ENCODE measurements around the gene RNPS1.

RNPS1 gene

DNA sequence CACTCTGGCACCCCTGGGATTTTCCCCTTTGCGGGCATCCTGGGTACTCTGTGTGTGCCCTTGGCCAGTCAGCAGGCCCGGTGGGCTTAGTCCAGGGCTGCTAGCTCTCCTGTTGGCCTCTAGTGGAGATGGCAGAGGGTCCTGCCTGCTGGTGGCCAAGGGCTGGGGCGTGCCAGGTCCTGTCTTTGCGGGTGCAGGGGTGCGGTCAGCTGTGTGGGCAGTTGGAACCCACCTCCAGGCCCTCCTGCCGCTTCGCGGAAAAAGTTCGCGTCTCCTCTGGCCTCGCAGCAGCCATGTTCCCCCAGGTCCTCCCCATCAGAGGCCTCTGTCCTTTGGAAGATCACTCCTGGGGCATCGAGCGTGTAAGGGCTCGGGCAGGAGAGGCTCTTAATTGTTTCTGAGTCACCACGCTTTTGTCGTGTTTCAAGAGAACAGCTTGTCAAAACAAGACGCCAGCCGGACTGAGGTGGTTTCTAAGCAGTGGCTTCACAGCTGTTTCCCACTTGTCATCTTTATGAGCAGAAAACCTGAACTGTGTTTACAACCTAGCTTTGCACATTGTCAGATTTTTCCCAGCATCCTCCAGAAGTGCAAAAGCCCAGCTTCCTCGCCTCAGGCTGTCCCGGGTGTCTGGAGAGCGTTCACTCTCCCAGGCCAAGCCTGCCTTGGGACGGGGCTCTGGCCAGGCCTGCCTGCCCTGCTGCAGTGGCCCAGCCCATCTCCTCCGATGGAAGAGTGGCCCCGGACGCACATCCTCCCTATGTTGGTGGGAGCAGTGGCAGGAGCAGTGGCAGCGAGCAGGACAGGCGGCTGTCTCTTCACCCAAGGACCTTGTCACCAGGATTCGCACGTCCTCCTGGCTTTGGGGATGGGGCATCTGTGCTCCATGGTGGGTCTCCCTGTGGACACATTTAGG lies 36.7 kb downstream of the RNPS1 start:
- TF ChIP-seq MAX (IDR thresholded peaks at IDR 0.05; ENCODE audit: low read depth, low read length) (no peak), POLR2A (IDR thresholded peaks at IDR 0.05; ENCODE audit: extremely low read depth, insufficient read length) (no peak), MYC (IDR thresholded peaks at IDR 0.05; ENCODE audit: low read depth, low read length) (no peak), CTCF (IDR thresholded peaks at IDR 0.05; ENCODE audit: low read depth, low read length) (no peak)
- no peak overlapping the region for H3K4me3 ChIP-seq (ENCODE audit: low read depth, low read length)
- DNase-seq (ENCODE audit: low read depth): no peak

DNA sequence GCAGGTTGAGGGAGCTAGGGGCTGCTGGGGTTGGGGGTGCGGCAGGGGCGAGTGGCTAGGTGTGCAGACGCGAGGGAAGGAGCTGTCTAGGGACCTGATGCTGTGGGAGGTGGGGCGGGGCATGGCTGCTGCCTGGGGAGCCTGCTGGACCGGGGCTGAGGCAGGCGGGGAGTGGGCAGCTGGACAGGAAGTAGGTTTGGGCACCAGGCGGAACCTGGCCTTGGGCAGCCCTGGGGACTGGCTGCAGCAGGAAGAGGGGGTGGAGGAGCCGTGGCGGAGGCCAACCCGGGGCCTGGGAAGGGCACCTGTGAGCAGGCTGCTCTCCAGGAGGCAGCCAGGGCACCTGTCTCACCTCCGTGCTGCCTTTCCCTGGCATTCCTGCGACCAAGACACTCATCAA lies 37.5 kb downstream of the RNPS1 start:
- no peak for DNase-seq (ENCODE audit: low read depth)
- TF ChIP-seq MAX (IDR thresholded peaks at IDR 0.05; ENCODE audit: low read depth, low read length) (no peak), CTCF (IDR thresholded peaks at IDR 0.05; ENCODE audit: low read depth, low read length) (no peak), MYC (IDR thresholded peaks at IDR 0.05; ENCODE audit: low read depth, low read length) (no peak), POLR2A (IDR thresholded peaks at IDR 0.05; ENCODE audit: extremely low read depth, insufficient read length) (no peak)

GRCh38 chr16:2229632-2230250 lies 38.2 kb downstream of the RNPS1 start:
- DNase-seq (ENCODE audit: low read depth): no peak
- no peak overlapping the region for H3K4me3 ChIP-seq (ENCODE audit: low read depth, low read length)
- TF ChIP-seq MYC (IDR thresholded peaks at IDR 0.05; ENCODE audit: low read depth, low read length): no peak
- TF ChIP-seq MAX (IDR thresholded peaks at IDR 0.05; ENCODE audit: low read depth, low read length): no peak
- no peak for TF ChIP-seq CTCF (IDR thresholded peaks at IDR 0.05; ENCODE audit: low read depth, low read length)
- no peak for TF ChIP-seq POLR2A (IDR thresholded peaks at IDR 0.05; ENCODE audit: extremely low read depth, insufficient read length)

More for the DNA sequence above, 37.5 kb downstream of the RNPS1 start:
- H3K4me3 ChIP-seq (ENCODE audit: low read depth, low read length): no peak overlapping the region

DNA sequence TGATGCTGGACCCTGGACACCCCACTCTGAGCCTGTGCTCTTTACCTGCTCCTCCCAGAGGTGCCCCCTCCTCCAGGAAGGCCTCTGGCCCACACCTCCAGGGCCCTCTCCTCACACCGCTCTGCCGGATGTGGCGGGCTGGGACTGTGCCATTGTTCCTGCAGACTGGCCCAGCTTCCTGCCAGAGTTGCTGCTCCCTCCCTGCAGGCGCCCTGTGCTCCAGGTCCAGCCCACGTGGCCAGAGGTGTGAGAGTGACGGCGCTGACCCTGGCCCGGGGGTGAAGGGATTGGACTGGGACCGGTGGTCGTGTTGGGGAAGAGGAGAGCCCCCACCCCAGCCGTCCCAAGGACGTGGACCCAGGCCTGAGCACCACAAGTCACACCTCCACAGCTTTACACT lies 38.8 kb downstream of the RNPS1 start:
- TF ChIP-seq MAX (IDR thresholded peaks at IDR 0.05; ENCODE audit: low read depth, low read length) (no peak), CTCF (IDR thresholded peaks at IDR 0.05; ENCODE audit: low read depth, low read length) (no peak), MYC (IDR thresholded peaks at IDR 0.05; ENCODE audit: low read depth, low read length) (no peak), POLR2A (IDR thresholded peaks at IDR 0.05; ENCODE audit: extremely low read depth, insufficient read length) (no peak)
- no peak overlapping the region for H3K4me3 ChIP-seq (ENCODE audit: low read depth, low read length)
- no peak for DNase-seq (ENCODE audit: low read depth)

DNA sequence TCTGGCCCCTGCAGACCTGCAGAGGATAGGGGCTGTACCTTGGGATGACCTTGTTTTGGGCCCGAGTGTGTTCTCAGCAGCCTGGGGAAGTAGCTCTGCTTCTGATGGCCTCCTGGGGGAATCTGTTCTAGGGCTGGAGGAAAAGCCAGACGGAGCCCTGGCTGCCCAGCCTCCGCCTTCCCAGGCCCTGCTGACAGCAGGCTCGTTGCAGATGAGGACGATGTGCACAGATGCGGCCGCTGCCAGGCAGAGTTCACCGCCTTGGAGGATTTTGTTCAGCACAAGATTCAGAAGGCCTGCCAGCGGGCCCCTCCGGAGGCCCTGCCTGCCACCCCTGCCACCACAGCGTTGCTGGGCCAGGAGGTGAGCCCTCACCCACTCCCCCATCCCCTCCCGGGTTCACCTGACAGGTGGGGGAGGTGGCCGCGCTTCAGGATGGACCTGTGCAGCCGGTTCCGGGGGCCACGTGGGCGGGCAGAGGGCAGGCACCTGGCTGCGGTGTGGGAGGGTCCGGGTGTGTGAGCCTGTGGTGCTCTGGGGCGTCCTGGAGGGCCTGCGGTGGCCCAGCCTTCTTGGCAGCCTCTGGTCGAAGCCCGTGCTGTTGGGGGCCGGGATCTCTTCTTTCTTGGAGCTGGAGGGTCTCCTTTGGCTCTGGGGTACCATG lies 39.6 kb downstream of the RNPS1 start:
- H3K4me3 ChIP-seq (ENCODE audit: low read depth, low read length): no peak overlapping the region
- no peak for DNase-seq (ENCODE audit: low read depth)
- TF ChIP-seq POLR2A (IDR thresholded peaks at IDR 0.05; ENCODE audit: extremely low read depth, insufficient read length) (no peak), MAX (IDR thresholded peaks at IDR 0.05; ENCODE audit: low read depth, low read length) (no peak), CTCF (IDR thresholded peaks at IDR 0.05; ENCODE audit: low read depth, low read length) (no peak), MYC (IDR thresholded peaks at IDR 0.05; ENCODE audit: low read depth, low read length) (no peak)

All from NB4 (cell line).